A673 (cell line): Measurements from ENCODE around the gene COL5A1. TPM values are rescaled to one million over a fixed set of nuclear protein-coding genes. Genes with fewer than 3 reads are reported as not detected.

Experiments
- BruUV-seq: library from RNA; stranded (reverse); fragments of 400-500 nt; replicated peaks from 2 replicates; lab custom pipeline; 2021; lab: Mats Ljungman, UMichigan
- CTCF ChIA-PET: fragments of 300-600 bp; sonication (Branson Sonifier 250); formaldehyde crosslinking; loops from one replicate; lab custom pipeline; 2022; ENCODE audit warnings: antibody characterized with exemption; lab: Charles Lee
- POLR2A ChIA-PET: fragments of 300-600 bp; sonication (Branson Sonifier 250); formaldehyde crosslinking; loops from one replicate; lab custom pipeline; 2022; ENCODE audit warnings: antibody characterized with exemption; ENCODE audit not compliant: low non-redundant PET; lab: Charles Lee
- DNase-seq: peaks from one replicate; pipeline ENCODE4 v3.0.0-alpha.2; 2015; ENCODE audit warnings: low spot score
- H3K27ac ChIP-seq: fragments of 200-600 bp; sonication (generic); 2 replicates; pipeline ENCODE4 v1.5.1; 2016; ENCODE audit warnings: mixed run types, low read depth, mild to moderate bottlenecking, mixed read lengths, antibody characterized with exemption, low read length; ENCODE audit not compliant: poor library complexity, severe bottlenecking
- H3K27me3 ChIP-seq: fragments of 200-600 bp; sonication (generic); replicated peaks from 2 replicates; pipeline ENCODE4 v1.6.1; 2017; ENCODE audit warnings: mixed run types, low read depth, mild to moderate bottlenecking, mixed read lengths, antibody characterized with exemption, low read length; ENCODE audit not compliant: insufficient read depth, poor library complexity
- H3K36me3 ChIP-seq: fragments of 200-600 bp; sonication (generic); 2 replicates; pipeline ENCODE4 v1.6.1; 2016; ENCODE audit warnings: mixed run types, mild to moderate bottlenecking, mixed read lengths, antibody characterized with exemption, low read length; ENCODE audit not compliant: insufficient read depth, poor library complexity, severe bottlenecking
- H3K4me1 ChIP-seq: fragments of 200-600 bp; sonication (generic); 2 replicates; pipeline ENCODE4 v1.6.1; 2017; ENCODE audit warnings: mixed run types, mild to moderate bottlenecking, mixed read lengths, antibody characterized with exemption, low read length; ENCODE audit not compliant: insufficient read depth, poor library complexity, severe bottlenecking
- H3K4me3 ChIP-seq: fragments of 200-600 bp; sonication (generic); 2 replicates; pipeline ENCODE4 v1.5.1; 2016; ENCODE audit warnings: low read depth, mixed run types, mild to moderate bottlenecking, mixed read lengths, low read length; ENCODE audit not compliant: poor library complexity, severe bottlenecking
- H3K9me3 ChIP-seq: fragments of 200-600 bp; sonication (generic); 2 replicates; pipeline ENCODE4 v1.6.1; 2016; ENCODE audit warnings: mixed run types, low read depth, mild to moderate bottlenecking, mixed read lengths, antibody characterized with exemption, low read length; ENCODE audit not compliant: poor library complexity, severe bottlenecking
- EZH2 ChIP-seq: fragments of 200-600 bp; sonication (generic); IDR thresholded peaks from 2 replicates; pipeline ENCODE4 v1.6.1; 2017; ENCODE audit warnings: borderline replicate concordance, low read depth, mild to moderate bottlenecking, mixed read lengths, antibody characterized with exemption, low read length; ENCODE audit not compliant: poor library complexity, severe bottlenecking
- intact Hi-C: fragments of 100-400 bp; cut with micrococcal nuclease; formaldehyde crosslinking; loops from one replicate; pipeline ENCODE4 v1.10.0; 2022; ENCODE audit not compliant: unreplicated experiment
- total RNA-seq: library from RNA; stranded (reverse); gene quantifications from 2 replicates; pipeline ENCODE4 v1.2.3, GENCODE V29; 2021
- TF ChIP-seq, protein P1 (sequence below): fragments of 300-800, 200-600 bp; sonication (generic); conservative IDR thresholded peaks from 2 replicates; pipeline ENCODE4 v1.5.1; 2017; ENCODE audit warnings: low read depth, mild to moderate bottlenecking, antibody characterized with exemption, low read length, moderate library complexity, mixed read lengths

The COL5A1 gene
- total RNA-seq, 1 experiment from 2014 or later, result 33.6 TPM

DNA sequence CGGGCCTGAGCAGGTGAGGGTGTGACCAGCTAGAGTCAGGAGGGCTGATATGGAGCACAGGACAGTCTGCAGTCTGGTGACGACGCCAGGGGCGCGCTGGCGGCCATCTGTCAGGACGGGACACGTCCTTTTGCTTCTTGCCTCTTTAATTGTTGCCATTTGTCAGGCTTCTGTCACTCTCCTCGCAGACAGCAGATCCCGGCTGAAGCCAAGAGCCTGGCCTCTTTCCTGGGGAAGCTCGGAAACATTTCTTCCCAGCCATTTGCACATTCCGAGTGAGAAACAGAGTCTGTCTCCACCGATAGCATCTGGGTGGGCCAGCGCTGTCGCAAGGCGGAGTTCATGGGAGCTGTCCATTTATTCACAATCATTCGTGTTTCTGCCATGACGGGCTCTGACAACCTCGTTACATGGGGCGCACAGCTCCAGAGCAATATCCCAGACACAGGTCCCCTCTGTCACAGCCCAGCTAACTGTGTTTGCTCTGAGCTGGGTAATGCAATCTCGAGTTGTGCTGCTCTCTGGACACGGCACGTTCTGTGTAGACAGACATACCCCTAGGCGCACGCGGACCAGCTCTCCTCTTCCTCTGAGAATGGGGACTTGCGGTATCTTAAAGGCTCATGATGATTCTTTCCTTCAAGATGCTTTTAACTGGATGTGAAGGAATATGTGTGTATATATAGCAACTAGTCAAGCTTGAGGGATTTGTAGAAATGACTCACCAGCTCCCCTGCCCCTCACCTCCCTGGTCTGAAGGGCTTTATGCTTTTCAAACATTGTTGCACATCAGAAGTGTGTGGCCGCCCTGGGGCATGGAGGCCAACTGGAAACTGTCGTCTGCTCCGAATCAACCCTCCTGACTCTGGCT is 133.7 kb downstream of the COL5A1 start:
- no peak overlapping the region for H3K4me3 ChIP-seq
- H3K27ac ChIP-seq, result no peak overlapping the region
- no peaks in the 10 kb centered on the region for H3K27me3 ChIP-seq
- TF ChIP-seq, protein P1, sequence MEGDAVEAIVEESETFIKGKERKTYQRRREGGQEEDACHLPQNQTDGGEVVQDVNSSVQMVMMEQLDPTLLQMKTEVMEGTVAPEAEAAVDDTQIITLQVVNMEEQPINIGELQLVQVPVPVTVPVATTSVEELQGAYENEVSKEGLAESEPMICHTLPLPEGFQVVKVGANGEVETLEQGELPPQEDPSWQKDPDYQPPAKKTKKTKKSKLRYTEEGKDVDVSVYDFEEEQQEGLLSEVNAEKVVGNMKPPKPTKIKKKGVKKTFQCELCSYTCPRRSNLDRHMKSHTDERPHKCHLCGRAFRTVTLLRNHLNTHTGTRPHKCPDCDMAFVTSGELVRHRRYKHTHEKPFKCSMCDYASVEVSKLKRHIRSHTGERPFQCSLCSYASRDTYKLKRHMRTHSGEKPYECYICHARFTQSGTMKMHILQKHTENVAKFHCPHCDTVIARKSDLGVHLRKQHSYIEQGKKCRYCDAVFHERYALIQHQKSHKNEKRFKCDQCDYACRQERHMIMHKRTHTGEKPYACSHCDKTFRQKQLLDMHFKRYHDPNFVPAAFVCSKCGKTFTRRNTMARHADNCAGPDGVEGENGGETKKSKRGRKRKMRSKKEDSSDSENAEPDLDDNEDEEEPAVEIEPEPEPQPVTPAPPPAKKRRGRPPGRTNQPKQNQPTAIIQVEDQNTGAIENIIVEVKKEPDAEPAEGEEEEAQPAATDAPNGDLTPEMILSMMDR, result no peak
- TF ChIP-seq EZH2, result no peak
- CTCF ChIA-PET, result no interaction called here
- POLR2A ChIA-PET, result interaction anchor here (0.5 kb wide), 1 partner anchor 258 kb away, joined by 3 read pairs; no protein-coding TSS in a partner anchor
- DNase-seq, result no peak
- H3K9me3 ChIP-seq, result no peaks in the 10 kb centered on the region
- H3K4me1 ChIP-seq, result no peaks in the 10 kb centered on the region
- intact Hi-C loops, result loop anchor here (10.0 kb wide), 1 partner anchor 639 kb away; no protein-coding TSS in a partner anchor
- no TSS peak for BruUV-seq
- H3K36me3 ChIP-seq, result peaks cover 3% of the 10 kb centered on the region

DNA sequence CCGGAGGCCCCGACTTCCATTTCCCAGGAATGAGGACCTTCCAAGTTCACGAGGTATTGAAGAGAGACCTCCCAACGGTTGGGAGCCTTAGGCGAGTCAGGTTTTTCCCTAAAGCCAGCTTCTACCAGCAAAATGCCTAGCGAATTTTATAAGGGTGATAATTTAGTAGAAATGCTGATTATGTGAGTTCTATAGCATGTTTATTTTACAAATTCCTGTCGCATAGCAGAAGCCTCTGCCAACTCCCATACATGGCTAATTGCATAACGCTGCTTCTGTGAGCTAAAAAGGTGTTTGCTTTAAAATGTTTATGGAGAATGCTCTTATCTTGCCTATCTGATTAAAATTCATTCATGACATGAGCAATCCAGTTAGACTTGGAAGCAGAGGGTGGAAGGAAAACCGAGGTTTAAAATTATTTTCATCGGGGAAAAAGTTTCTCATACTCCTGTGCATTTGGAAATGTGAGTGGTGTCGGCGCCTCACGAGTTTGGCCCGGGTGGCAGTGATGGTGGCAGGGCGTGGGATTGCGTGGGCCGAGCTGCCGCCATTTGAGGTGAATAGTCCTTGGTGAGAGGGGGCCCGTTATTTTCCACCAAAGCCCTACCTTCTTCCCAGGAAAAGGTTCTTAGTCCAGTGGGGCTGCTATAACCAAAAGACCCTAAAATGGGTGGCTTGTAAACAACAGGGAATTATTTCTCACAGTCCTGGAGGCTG is 134.6 kb downstream of the COL5A1 start:
- Histone ChIP-seq H3K4me3 (no peak overlapping the region), H3K4me1 (no peaks in the 10 kb centered on the region), H3K9me3 (no peaks in the 10 kb centered on the region), H3K36me3 (peaks cover 3% of the 10 kb centered on the region), H3K27ac (no peak overlapping the region), H3K27me3 (no peaks in the 10 kb centered on the region)
- no peak for DNase-seq
- no TSS peak for BruUV-seq
- intact Hi-C loops, result loop anchor here (10.0 kb wide), 1 partner anchor 639 kb away; no protein-coding TSS in a partner anchor
- ChIA-PET CTCF (no interaction called here), POLR2A (interaction anchor here (0.5 kb wide), 1 partner anchor 257 kb away, joined by 3 read pairs; no protein-coding TSS in a partner anchor)
- TF ChIP-seq EZH2, result no peak
- TF ChIP-seq, protein P1, result no peak

DNA sequence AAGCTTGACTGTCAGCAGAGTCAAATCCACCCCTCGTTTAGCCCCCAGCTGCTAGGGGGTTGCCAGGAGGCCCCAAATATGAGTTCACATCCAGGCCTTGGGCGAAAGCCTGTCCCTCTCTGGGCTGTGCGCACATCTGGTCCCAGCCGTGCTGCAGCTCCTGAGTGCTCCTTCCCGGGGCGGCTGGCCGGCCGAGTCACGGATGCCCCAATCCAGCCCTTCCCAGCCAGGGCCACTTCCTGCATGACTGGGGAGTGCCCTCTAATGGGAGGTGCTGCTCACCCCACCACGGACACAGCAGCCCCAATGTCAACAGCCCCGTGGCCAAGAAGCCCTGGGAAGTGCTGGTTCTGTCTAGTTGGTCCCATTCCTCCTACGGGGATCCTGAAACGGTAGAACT is 135.6 kb downstream of the COL5A1 start:
- no peaks in the 10 kb centered on the region for H3K9me3 ChIP-seq

More for the DNA sequence above, 135.6 kb downstream of the COL5A1 start:
- Histone ChIP-seq H3K4me3 (no peak overlapping the region), H3K36me3 (peaks cover 3% of the 10 kb centered on the region), H3K27ac (no peak overlapping the region), H3K4me1 (no peaks in the 10 kb centered on the region), H3K27me3 (no peaks in the 10 kb centered on the region)
- intact Hi-C loops, result loop anchor here (10.0 kb wide), 1 partner anchor 638 kb away; no protein-coding TSS in a partner anchor
- BruUV-seq, result no TSS peak
- ChIA-PET CTCF (no interaction called here), POLR2A (no interaction called here)
- no peak for DNase-seq
- TF ChIP-seq, protein P1, result no peak
